Gastroesophageal sphincter (tissue), 3 donors: ENCODE measurements around the gene COTL1.

Source experiments
- CTCF ChIP-seq, 4 experiments: fragments of 200-600 bp in 2 of 4; fragments of 450-650 bp in 2 of 4; sonication (generic) in 1 of 4; IDR thresholded peaks; one replicate each; pipeline ENCODE4 v1.5.1; 2017 to 2019; ENCODE audit warnings: antibody characterized with exemption in 4 of 4, mild to moderate bottlenecking in 2 of 4, moderate library complexity in 2 of 4
- POLR2A ChIP-seq, 2 donors: fragments of 450-650 bp; IDR thresholded peaks; one replicate each; pipeline ENCODE4 v1.6.1; 2017; ENCODE audit warnings: antibody characterized with exemption in 2 of 2, mild to moderate bottlenecking in 2 of 2, moderate library complexity in 1 of 2

GRCh38 chr16:84643674-84644073 lies 25.8 kb upstream of the COTL1 start:
- TF ChIP-seq CTCF (IDR thresholded peaks at IDR 0.05) (no peak), POLR2A (IDR thresholded peaks at IDR 0.05) (no peak)
